Right cardiac atrium (tissue), 5 donors: ENCODE data around the gene CHST10. TPM values are rescaled to one million over a fixed set of nuclear protein-coding genes. Genes with fewer than 3 reads are reported as not detected.
A peak's percentile ranks its signal among the peaks of the same experiment; 100 is the strongest.
"Not testable (repeated sequence)": the region's sequence is repeated elsewhere in the genome, so short reads cannot be mapped to it uniquely, and the experiment has no call there.

Experiments used
- ATAC-seq, 2 donors: fragments of 200-7000 bp; cut with Tn5 transposase; one replicate each; pipeline versions ENCODE4 v1.8.0 to v1.9.1; 2020; ENCODE audit warnings: moderate library complexity in 2 of 2, mild to moderate bottlenecking in 1 of 2
- DNase-seq, 3 donors: peaks; one replicate each; pipeline ENCODE4 v3.0.0-alpha.2; 2020
- H3K27ac ChIP-seq: one replicate; pipeline ENCODE4 v1.5.1; 2013; ENCODE audit warnings: mild to moderate bottlenecking, low read length, control low read depth, moderate library complexity
- H3K27me3 ChIP-seq: one replicate; pipeline ENCODE4 v1.6.1; 2013; ENCODE audit not compliant: control insufficient read depth, insufficient read depth
- H3K4me1 ChIP-seq: one replicate; pipeline ENCODE4 v1.6.1; 2013; ENCODE audit warnings: low read length; ENCODE audit not compliant: control insufficient read depth, insufficient read depth
- H3K4me3 ChIP-seq: one replicate; pipeline ENCODE4 v1.5.1; 2013; ENCODE audit warnings: low read length, control low read depth
- H3K9me3 ChIP-seq: one replicate; pipeline ENCODE4 v1.6.1; 2013; ENCODE audit warnings: low read length; ENCODE audit not compliant: control insufficient read depth
- WGBS: extraction: QIAGEN DNeasy Blood & Tissue Kit; methylation state at CpG from one replicate; pipeline ENCODE4 v1.1.7; 2013; 5-methylcytosine and 5-hydroxymethylcytosine counted together
- intact Hi-C, 4 donors: fragments of 100-400 bp; cut with DNase I; formaldehyde crosslinking; loops; one replicate each; pipeline versions ENCODE4 v1.11.0 to v1.14.0; 2022 to 2023
- polyA plus RNA-seq: library from polyadenylated mRNA; stranded (reverse); fragments of 200-250 nt; gene quantifications from one replicate; pipeline ENCODE4 v1.2.3, GENCODE V29; 2013
- total RNA-seq, 4 donors: library from RNA; stranded (reverse); fragmentation: NEBNext Ultra II Directional; extraction: Animal tissue kit (Norgen Biotek cat#: 25700); gene quantifications; one replicate each; pipeline ENCODE4 v1.2.1, GENCODE V29; 2021
- donor health status: healthy with polysubstance abuse.
- donor health status: DM: no; HTN: yes; CAD: no.
- donor health status: DM: no; HTN: no; CAD: no.
- donor health status: DM: no; HTN: yes; CAD: no; lungs with severe emphysema.
- donor health status: DM: yes; HTN: yes; CAD: no.

Gene CHST10
- total and polyA plus RNA-seq, 5 donors = 12.3 to 25.7 (median 21.9) TPM

DNA sequence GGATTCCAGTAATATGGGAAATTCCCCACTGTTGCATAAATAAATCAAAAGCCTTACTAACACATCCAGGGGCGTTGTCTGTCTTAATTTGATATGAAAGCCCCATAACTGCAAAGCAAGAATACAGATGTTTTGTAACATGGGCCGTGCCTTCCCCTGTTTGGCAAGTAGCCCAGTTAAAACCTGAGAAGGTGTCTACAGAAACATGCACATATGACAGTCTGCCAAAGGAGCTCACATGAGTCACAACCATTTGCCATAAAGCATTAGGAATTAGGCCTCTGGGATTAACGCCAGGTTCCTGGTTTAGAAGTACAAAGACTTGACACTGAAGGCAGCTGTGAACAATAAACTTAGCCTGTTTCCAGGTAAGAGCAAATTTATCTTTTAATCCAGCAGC is 52.0 kb downstream of the CHST10 start:
- DNase-seq (no peak), ATAC-seq (no peak)
- Histone ChIP-seq H3K4me3 (no peak overlapping the region), H3K4me1 (no peaks in the 10 kb centered on the region), H3K27ac (no peak overlapping the region), H3K27me3 (no peaks in the 10 kb centered on the region), H3K9me3 (no peaks in the 10 kb centered on the region)
- intact Hi-C loops = no loop called here
- WGBS = 41% methylated on average over 3 of the region's 3 CpGs

DNA sequence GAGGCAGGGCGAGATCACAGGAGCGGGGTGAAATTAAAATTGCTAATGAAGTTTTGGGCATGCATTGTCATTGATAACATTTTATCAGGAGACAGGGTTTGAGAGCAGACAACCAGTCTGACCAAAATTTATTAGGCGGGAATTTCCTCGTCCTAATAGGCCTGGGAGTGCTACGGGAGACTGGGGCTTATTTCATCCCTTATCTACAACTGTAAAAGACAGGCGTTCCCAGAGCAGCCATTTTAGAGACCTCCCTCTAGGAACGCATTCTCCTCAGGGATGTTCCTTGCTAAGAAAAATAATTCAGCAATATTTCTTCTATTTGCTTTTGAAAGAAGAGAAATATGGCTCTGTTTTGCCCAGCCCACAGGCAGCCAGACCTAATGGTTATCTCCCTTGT is 55.2 kb downstream of the CHST10 start:
- H3K27ac ChIP-seq, H3K4me3 ChIP-seq, ATAC-seq, H3K4me1 ChIP-seq, intact Hi-C loops, DNase-seq, H3K27me3 ChIP-seq, H3K9me3 ChIP-seq: not testable (repeated sequence)
- 91% methylated on average over 7 of the region's 7 CpGs for WGBS

DNA sequence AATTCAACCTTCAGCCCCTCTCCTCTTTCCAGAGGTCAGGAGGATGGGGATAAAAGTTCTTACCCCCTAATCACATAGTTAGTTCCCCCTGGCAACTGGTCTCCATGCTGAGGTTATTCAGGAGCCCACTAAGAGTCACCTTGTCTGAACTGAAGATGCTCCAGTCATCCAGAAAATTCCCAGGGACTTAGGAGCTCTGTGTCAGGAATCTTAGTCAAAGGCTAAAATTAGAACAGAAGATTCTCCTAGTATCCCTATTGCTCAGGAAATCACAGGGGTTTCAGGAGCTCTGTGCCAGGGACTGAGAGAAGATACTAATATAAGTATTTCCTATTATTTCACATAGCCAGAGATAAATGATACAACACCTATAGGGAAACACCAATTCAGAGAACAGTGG is 57.9 kb downstream of the CHST10 start:
- DNase-seq (no peak), ATAC-seq (no peak)
- intact Hi-C loops = no loop called here
- H3K4me1 ChIP-seq = no peaks in the 10 kb centered on the region
- no peak overlapping the region for H3K27ac ChIP-seq
- no peaks in the 10 kb centered on the region for H3K27me3 ChIP-seq
- H3K4me3 ChIP-seq = no peak overlapping the region
- H3K9me3 ChIP-seq = no peaks in the 10 kb centered on the region

DNA sequence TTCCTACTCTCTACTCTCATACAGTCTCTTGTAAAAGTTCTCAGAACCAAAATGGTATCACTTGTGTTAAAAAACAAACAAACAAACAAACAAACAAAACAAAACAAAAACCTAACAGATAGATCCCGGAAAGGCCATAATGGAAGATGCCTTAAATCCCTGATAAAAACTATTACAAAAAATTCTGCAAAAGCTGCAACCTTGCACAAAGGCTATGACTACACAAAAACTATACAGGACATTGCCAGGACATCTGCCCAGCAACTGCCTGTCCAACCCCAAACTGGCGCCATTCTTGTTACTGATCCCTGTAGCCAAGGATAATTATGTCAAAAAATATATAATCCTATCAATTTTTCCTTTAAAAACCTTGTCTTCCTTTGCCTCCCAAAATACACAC is 58.9 kb downstream of the CHST10 start:
- intact Hi-C loops = no loop called here
- Histone ChIP-seq H3K4me1 (no peaks in the 10 kb centered on the region), H3K27me3 (no peaks in the 10 kb centered on the region), H3K4me3 (no peak overlapping the region), H3K9me3 (no peaks in the 10 kb centered on the region), H3K27ac (no peak overlapping the region)
- WGBS = 95% methylated on average over 2 of the region's 2 CpGs
- DNase-seq = no peak
- ATAC-seq = no peak

DNA sequence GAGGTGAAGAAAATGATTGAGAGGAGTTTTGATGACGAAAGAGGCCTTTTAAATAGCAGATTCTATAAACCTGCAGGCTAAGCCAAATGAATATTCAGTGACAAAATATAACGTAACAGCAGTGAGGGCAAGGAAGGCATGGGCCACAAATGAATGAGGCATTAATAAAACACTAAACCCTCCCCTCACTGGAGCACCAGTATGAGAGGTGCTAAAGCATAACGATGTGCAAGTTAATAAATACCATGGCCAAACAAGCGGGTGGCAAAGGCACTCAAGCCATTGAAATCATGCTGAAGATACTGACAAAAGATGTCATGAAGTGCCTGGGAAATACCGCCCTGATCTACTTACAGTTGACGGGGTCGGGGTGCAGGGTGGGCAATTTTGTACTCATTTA is 64.9 kb downstream of the CHST10 start:
- no peaks in the 10 kb centered on the region for H3K27me3 ChIP-seq
- H3K4me3 ChIP-seq = no peak overlapping the region
- no peak overlapping the region for H3K27ac ChIP-seq
- intact Hi-C loops = no loop called here
- ATAC-seq (no peak), DNase-seq (no peak)
- H3K4me1 ChIP-seq = no peaks in the 10 kb centered on the region
- H3K9me3 ChIP-seq = no peaks in the 10 kb centered on the region
- WGBS = 89% methylated on average over 7 of the region's 7 CpGs

DNA sequence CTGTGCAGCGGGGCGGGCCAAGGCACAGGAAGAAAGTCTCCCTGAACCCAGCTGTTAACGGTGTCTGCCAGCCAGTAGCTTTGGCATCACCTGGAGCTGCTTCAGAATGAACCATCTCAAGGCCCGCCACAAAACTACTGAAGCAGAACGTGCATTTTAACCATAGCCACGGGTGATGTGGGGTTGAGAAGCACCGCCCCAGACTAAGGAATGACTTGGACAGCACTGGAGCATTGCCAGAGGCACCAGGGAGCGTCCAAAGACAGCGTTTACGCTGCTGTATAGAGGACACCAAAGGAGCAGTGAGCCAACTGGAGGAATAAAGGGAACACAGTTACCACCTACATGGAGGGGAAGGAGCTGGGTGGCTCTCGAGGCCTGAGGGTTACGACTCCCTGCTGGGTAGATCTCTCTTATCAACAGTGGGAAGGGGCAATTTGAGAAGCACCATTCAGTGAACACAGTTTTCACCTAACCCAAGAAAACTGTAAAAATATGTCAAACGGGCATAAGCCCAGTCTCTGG is 66.7 kb downstream of the CHST10 start:
- Histone ChIP-seq H3K4me3 (no peak overlapping the region), H3K4me1 (no peaks in the 10 kb centered on the region), H3K9me3 (no peaks in the 10 kb centered on the region), H3K27me3 (no peaks in the 10 kb centered on the region), H3K27ac (no peak overlapping the region)
- DNase-seq (peak in 2 of 3 donors; percentile 29 to 53), ATAC-seq (no peak)
- intact Hi-C loops = no loop called here
- WGBS = 62% methylated on average over 13 of the region's 13 CpGs

DNA sequence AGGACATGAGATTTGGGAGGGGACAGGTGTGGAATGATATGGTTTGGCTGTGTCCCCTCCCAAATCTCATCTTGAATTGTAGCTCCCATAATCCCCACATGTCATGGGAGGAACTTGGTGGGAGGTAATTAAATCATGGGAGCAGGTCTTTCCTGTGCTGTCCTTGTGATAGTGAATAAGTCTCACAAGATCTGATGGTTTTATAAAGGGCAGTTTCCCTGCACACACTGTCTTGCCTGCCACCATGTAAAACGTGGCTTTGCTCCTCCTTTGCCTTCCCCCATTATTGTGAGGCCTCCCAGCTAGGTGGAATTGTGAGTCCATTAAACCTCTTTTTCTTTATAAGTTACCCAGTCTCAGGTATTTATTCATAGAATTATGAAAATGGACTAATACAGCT is 72.3 kb downstream of the CHST10 start:
- ATAC-seq, DNase-seq, H3K4me3 ChIP-seq, H3K9me3 ChIP-seq, H3K27me3 ChIP-seq, intact Hi-C loops, H3K4me1 ChIP-seq, H3K27ac ChIP-seq: not testable (repeated sequence)
- WGBS = 42% methylated on average over 1 of the region's 1 CpG

DNA sequence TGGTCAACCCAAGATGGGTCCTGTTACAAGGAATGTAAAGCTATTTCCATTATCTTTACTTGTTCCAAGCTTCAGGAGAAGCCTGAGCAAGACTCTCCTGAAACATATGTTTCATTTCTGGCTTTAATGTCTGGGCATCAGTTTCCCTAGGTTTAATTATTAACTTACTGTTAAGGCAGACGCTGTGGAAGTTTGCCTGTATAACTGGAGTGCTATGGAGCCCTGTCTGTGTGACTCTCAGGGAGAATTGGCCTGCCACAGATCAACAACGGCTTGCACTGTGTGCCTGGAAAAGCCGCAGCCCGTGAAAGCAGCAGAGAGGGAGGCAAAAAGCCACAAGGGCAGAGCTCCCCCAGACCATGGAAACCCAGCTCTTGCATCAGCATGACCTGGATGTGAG is 73.0 kb downstream of the CHST10 start:
- Histone ChIP-seq H3K27ac (no peak overlapping the region), H3K9me3 (no peaks in the 10 kb centered on the region), H3K4me1 (no peaks in the 10 kb centered on the region), H3K4me3 (no peak overlapping the region), H3K27me3 (no peaks in the 10 kb centered on the region)
- WGBS = 72% methylated on average over 4 of the region's 4 CpGs
- intact Hi-C loops = no loop called here
- no peak for DNase-seq
- ATAC-seq = no peak

DNA sequence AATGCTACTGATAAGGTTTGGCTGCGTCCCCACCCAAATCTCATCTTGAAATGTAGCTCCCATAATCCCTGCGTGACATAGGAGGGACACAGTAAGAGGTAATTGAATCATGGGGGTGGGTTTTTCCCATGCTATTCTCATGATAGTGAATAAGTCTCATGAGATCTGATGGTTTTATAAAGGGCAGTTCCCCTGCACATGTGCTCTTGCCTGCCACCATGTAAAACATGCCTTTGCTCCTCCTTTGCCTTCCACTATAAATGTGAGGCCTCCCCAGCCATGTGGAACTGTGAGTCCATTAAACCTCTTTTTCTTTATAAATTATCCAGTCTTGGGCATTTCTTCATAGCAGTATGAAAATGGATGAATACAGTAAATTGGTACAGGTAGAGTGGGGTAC is 75.0 kb downstream of the CHST10 start:
- H3K9me3 ChIP-seq, ATAC-seq, H3K4me3 ChIP-seq, H3K27ac ChIP-seq, intact Hi-C loops, H3K4me1 ChIP-seq, H3K27me3 ChIP-seq, DNase-seq: not testable (repeated sequence)
- WGBS = 88% methylated on average over 2 of the region's 2 CpGs

Other genes with a start within 250 kb of the CHST10 start
- gene LONRF2, start 95.2 kb downstream of the CHST10 start, total RNA-seq = 10 to 100 TPM; 14.2 to 19.6 (median 15.0) TPM
- 5.0 TPM for gene LONRF2, start 95.2 kb downstream of the CHST10 start, polyA plus RNA-seq
- gene NMS, start 52.8 kb upstream of the CHST10 start, total RNA-seq = not detected
- not detected for gene NMS, start 52.8 kb upstream of the CHST10 start, polyA plus RNA-seq
- 10 to 100 TPM; 20.6 to 29.1 (median 26.6) TPM for gene PDCL3, start 145.3 kb upstream of the CHST10 start, total RNA-seq
- 41.6 TPM for gene PDCL3, start 145.3 kb upstream of the CHST10 start, polyA plus RNA-seq